HepG2 (cell line): ENCODE measurements around the gene ZNF25. TPM values are rescaled to one million over a fixed set of nuclear protein-coding genes. Genes with fewer than 3 reads are reported as not detected.

Experiments used
- ATAC-seq: fragments of 200-7000 bp; cut with Tn5 transposase; 3 replicates; pipeline ENCODE4 v1.9.1; 2020; ENCODE audit warnings: mild to moderate bottlenecking, moderate library complexity
- BruUV-seq: library from RNA; stranded (reverse); fragments of 400-500 nt; replicated peaks from 2 replicates; lab custom pipeline; 2021; lab: Mats Ljungman, UMichigan
- CTCF ChIA-PET: fragments of 300-600 bp; formaldehyde crosslinking; extraction: SDS; loops from one replicate; lab custom pipeline; 2021; ENCODE audit warnings: low total read pairs, inconsistent platforms, low intra/inter-chr PET ratio; lab: Yijun Ruan, JAX
- POLR2A ChIA-PET: fragments of 350-600 bp; sonication (Branson Sonifier 250); formaldehyde crosslinking; loops from one replicate; lab custom pipeline; 2020; ENCODE audit warnings: antibody characterized with exemption, inconsistent platforms; lab: Yijun Ruan, JAX
- DNase-seq: peaks from one replicate; pipeline ENCODE4 v3.0.0-alpha.2; 2015; ENCODE audit warnings: low spot score
- FAIRE-seq: peaks from 3 replicates; lab custom pipeline; 2011; peaks lifted over from hg19 to GRCh38; lab: Jason Lieb, UNC
- H2AFZ ChIP-seq: one replicate; pipeline ENCODE4 v1.6.1; 2011; ENCODE audit warnings: low read length, inconsistent platforms
- H3K27ac ChIP-seq: fragments of 300-600 bp; 3 replicates; pipeline ENCODE4 v1.8.0; 2011; ENCODE audit warnings: mixed run types, mild to moderate bottlenecking, mixed read lengths, low read length, inconsistent platforms; ENCODE audit not compliant: insufficient read depth; ENCODE audit errors: extremely low read length
- H3K27me3 ChIP-seq, 2 experiments: fragments of 200-600 bp in 1 of 2; 2 replicates in 1 of 2; 3 replicates in 1 of 2; pipeline versions ENCODE4 v1.6.0 to v1.8.0; 2011; ENCODE audit warnings: low read length in 2 of 2, mild to moderate bottlenecking in 2 of 2, moderate library complexity in 2 of 2, inconsistent platforms in 1 of 2; ENCODE audit not compliant: insufficient read depth in 2 of 2, control insufficient read depth in 1 of 2
- H3K36me3 ChIP-seq, 2 experiments: fragments of 200-600 bp in 1 of 2; replicated peaks in 1 of 2; 2 replicates in 1 of 2; 3 replicates in 1 of 2; pipeline versions ENCODE4 v1.5.1 to v1.8.0; 2011; ENCODE audit warnings: low read length in 2 of 2, inconsistent platforms in 1 of 2; ENCODE audit not compliant: insufficient read depth in 2 of 2, control insufficient read depth in 1 of 2
- H3K4me1 ChIP-seq: 2 replicates; pipeline ENCODE4 v1.5.1; 2012; ENCODE audit warnings: low read length, inconsistent platforms; ENCODE audit not compliant: insufficient read depth
- H3K4me2 ChIP-seq: 2 replicates; pipeline ENCODE4 v1.6.0; 2011; ENCODE audit warnings: low read depth, low read length, inconsistent platforms
- H3K4me3 ChIP-seq, 3 experiments: fragments of 200-600 bp in 1 of 3; sonication (generic), shearing (Covaris generic) in 1 of 3; replicated peaks in 1 of 3; 2 replicates each; pipeline ENCODE4 v1.5.1; 2011 to 2016; ENCODE audit warnings: low read length in 3 of 3, inconsistent platforms in 2 of 3, low read depth in 2 of 3, mild to moderate bottlenecking in 2 of 3, control low read depth in 1 of 3, mixed read lengths in 1 of 3; ENCODE audit not compliant: insufficient read depth in 1 of 3
- H3K79me2 ChIP-seq: one replicate; pipeline ENCODE4 v1.6.1; 2011; ENCODE audit warnings: low read length, inconsistent platforms; ENCODE audit not compliant: insufficient read depth
- H3K9ac ChIP-seq: 2 replicates; pipeline ENCODE4 v1.6.0; 2011; ENCODE audit warnings: mild to moderate bottlenecking, low read depth, low read length, inconsistent platforms; ENCODE audit not compliant: insufficient read depth
- H3K9me3 ChIP-seq: 2 replicates; pipeline ENCODE4 v1.5.1; 2012; ENCODE audit warnings: mild to moderate bottlenecking, low read length
- H4K20me1 ChIP-seq: 2 replicates; pipeline ENCODE4 v1.6.0; 2011; ENCODE audit warnings: inconsistent platforms, mild to moderate bottlenecking, low read length, moderate library complexity; ENCODE audit not compliant: insufficient read depth
- HDAC2 ChIP-seq: sonication (generic); formaldehyde crosslinking; IDR thresholded peaks from 2 replicates; pipeline ENCODE4 v1.4.0; 2020; ENCODE audit warnings: missing genetic modification reagents
- HNRNPL ChIP-seq: fragments of 200-400 bp; formaldehyde crosslinking; IDR thresholded peaks from 2 replicates; pipeline ENCODE4 v1.6.1; 2017; ENCODE audit warnings: mild to moderate bottlenecking, low read depth, low read length
- HOXA7 ChIP-seq: sonication (generic); formaldehyde crosslinking; IDR thresholded peaks from 2 replicates; pipeline ENCODE4 v1.8.1; 2022; ENCODE audit warnings: mild to moderate bottlenecking, missing genetic modification reagents, moderate library complexity
- NFAT5 ChIP-seq: sonication (generic); formaldehyde crosslinking; IDR thresholded peaks from 2 replicates; pipeline ENCODE4 v1.4.0; 2020; ENCODE audit warnings: missing genetic modification reagents
- TEF ChIP-seq: sonication (generic); formaldehyde crosslinking; IDR thresholded peaks from 2 replicates; pipeline ENCODE4 v1.5.0; 2020; ENCODE audit warnings: missing genetic modification reagents
- ZBTB33 ChIP-seq: sonication (generic); formaldehyde crosslinking; IDR thresholded peaks from 2 replicates; pipeline ENCODE4 v1.4.0; 2020; ENCODE audit warnings: missing genetic modification reagents
- ZFP1 ChIP-seq: IDR thresholded peaks from 2 replicates; pipeline ENCODE4 v1.6.1; 2016
- ZNF143 ChIP-seq: sonication (generic); formaldehyde crosslinking; IDR thresholded peaks from 2 replicates; pipeline ENCODE4 v1.4.0; 2020; ENCODE audit warnings: missing genetic modification reagents
- ZNF33B ChIP-seq: sonication (generic); formaldehyde crosslinking; IDR thresholded peaks from 2 replicates; pipeline ENCODE4 v1.5.1; 2020; ENCODE audit warnings: mild to moderate bottlenecking, missing genetic modification reagents
- ZNF646 ChIP-seq: sonication (generic); formaldehyde crosslinking; IDR thresholded peaks from 2 replicates; pipeline ENCODE4 v1.9.0; 2021; ENCODE audit warnings: mild to moderate bottlenecking, missing genetic modification reagents
- WGBS: methylation state at CpG from one replicate; pipeline ENCODE4 v1.1.6; 2017; ENCODE audit warnings: low lambda C conversion rate; 5-methylcytosine and 5-hydroxymethylcytosine counted together
- in situ Hi-C: cut with HindIII; loops from 2 replicates; pipeline ENCODE4 v1.10.0; 2017; ENCODE audit warnings: low pct_unique_long_range_greater_than_20kb; ENCODE audit not compliant: extremely low pct_ligation_motif_present
- intact Hi-C: fragments of 100-400 bp; cut with micrococcal nuclease; formaldehyde crosslinking; loops from one replicate; pipeline ENCODE4 v1.10.0; 2022; ENCODE audit not compliant: unreplicated experiment
- polyA plus RNA-seq, 8 experiments: library from polyadenylated mRNA; depleted of rRNA in 3 of 8; stranded (reverse) in 7 of 8; unstranded in 1 of 8; fragments of >200 nt; fragmentation: Illumina TruSeq in 4 of 8; extraction: Trizol in 4 of 8; gene quantifications; 2 replicates each; pipeline versions ENCODE4 v1.2.1 to v1.2.3, GENCODE V29; 2011 to 2016; ENCODE audit warnings: low read depth in 4 of 8, missing spikeins in 1 of 8, mixed read lengths in 1 of 8; ENCODE audit not compliant: insufficient read depth in 1 of 8
- total RNA-seq, 5 experiments: library from RNA; depleted of rRNA; stranded (reverse); fragments of >200 nt; fragmentation: Illumina TruSeq; extraction: Trizol; gene quantifications; 2 replicates each; pipeline ENCODE4 v1.2.3, GENCODE V29; 2016; ENCODE audit warnings: low read depth in 1 of 5

The ZNF25 gene
- total and polyA plus RNA-seq, 2 of the 13 experiments (the other 11 are each of a cell fraction or from before 2014, with no cell fraction given), result 1.4 to 1.5 TPM

- Histone ChIP-seq H3K9me3 (no peaks in the 10 kb centered on the region), H3K79me2 (no peaks in the 10 kb centered on the region), H3K36me3 (peaks cover 6 to 47% of the 10 kb centered on the region in 2 experiments; a peak in 4 of 5 replicates), H3K9ac (no peak overlapping the region), H3K27ac (no peak overlapping the region), H3K4me1 (no peaks in the 10 kb centered on the region), H3K27me3 (no peaks in the 10 kb centered on the region), H3K4me3 (no peak overlapping the region), H4K20me1 (no peaks in the 10 kb centered on the region), H3K4me2 (no peak overlapping the region), H2AFZ (no peak overlapping the region)
- BruUV-seq, result no TSS peak
- intact Hi-C loops, result no loop called here
- FAIRE-seq (no peak), ATAC-seq (no peak), DNase-seq (no peak)
- ChIA-PET POLR2A (no interaction called here), CTCF (no interaction called here)
- in situ Hi-C loops, result no loop called here
- WGBS, result 93% methylated on average over 3 of the region's 3 CpGs
- no peak for TF ChIP-seq HNRNPL
- TF ChIP-seq ZNF33B (CRISPR knock-in tag), result no peak
- TF ChIP-seq ZFP1 (CRISPR knock-in tag), result no peak
- TF ChIP-seq ZNF646 (CRISPR knock-in tag), result no peak
- no peak for TF ChIP-seq HDAC2 (CRISPR knock-in tag)
- no peak for TF ChIP-seq NFAT5
- TF ChIP-seq TEF (CRISPR knock-in tag), result no peak
- no peak for TF ChIP-seq ZBTB33 (CRISPR knock-in tag)
- TF ChIP-seq HOXA7, result no peak
- no peak for TF ChIP-seq ZNF143
Measured at GRCh38 chr10:38025283-38025682, 48.8 kb upstream of the ZNF25 start.
